ENCODE results near the gene RASGRP1. TPM values are rescaled to one million over a fixed set of nuclear protein-coding genes. Genes with fewer than 3 reads are reported as not detected.

The RASGRP1 gene
- total RNA-seq, 2 donors from 2014 or later, result 1.6 to 2.6 TPM

DNA sequence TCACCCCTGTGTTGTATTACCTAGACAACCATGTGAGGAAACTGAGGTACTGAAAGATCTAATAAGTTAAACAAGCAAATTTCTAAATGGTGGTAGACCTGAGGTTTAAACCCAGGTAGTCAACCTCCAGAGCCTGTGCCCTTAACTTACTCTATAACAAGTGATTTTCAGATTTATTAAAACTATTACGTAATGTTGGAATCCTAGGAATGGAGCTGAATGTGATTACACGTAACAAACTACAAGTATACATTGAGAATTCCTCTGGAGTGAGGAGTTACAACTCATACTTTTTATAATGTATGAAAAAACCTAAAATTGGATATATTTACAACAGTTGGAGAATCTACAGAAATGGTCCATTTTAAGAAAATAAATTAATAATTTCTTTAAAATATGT, 92.6 kb downstream of the RASGRP1 start:
- TF ChIP-seq, protein P1, sequence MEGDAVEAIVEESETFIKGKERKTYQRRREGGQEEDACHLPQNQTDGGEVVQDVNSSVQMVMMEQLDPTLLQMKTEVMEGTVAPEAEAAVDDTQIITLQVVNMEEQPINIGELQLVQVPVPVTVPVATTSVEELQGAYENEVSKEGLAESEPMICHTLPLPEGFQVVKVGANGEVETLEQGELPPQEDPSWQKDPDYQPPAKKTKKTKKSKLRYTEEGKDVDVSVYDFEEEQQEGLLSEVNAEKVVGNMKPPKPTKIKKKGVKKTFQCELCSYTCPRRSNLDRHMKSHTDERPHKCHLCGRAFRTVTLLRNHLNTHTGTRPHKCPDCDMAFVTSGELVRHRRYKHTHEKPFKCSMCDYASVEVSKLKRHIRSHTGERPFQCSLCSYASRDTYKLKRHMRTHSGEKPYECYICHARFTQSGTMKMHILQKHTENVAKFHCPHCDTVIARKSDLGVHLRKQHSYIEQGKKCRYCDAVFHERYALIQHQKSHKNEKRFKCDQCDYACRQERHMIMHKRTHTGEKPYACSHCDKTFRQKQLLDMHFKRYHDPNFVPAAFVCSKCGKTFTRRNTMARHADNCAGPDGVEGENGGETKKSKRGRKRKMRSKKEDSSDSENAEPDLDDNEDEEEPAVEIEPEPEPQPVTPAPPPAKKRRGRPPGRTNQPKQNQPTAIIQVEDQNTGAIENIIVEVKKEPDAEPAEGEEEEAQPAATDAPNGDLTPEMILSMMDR (IDR thresholded peaks at IDR 0.05), result no peak
- Histone ChIP-seq H3K36me3 (peaks cover 10% of the 10 kb centered on the region), H3K4me1 (ENCODE audit: control insufficient read depth in 1 of 2, low read depth in 2 of 2) (no peaks in the 10 kb centered on the region)

DNA sequence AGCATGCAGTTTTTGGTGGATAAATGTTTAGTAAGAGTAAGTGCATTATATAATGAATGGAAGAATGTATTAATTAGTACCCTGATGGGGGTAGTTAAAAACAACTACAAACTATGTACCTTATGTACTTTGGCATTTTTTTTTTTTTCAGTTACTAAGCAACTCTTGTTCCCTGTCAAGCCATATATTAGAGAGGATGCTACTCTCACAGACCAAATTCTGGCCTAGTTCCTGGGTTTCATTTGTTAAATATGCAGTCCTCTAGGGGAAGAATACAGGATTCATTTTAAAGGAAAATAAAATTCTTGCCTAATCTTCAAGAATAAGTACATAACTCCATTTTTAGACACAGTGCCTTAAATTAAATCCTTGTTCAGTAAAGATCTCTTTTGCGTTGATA, 93.8 kb downstream of the RASGRP1 start:
- ATAC-seq (ENCODE audit: insufficient number of reproducible peaks, low FRiP score, low read depth) (no peak), DNase-seq (ENCODE audit: low spot score) (no peak)
- TF ChIP-seq, protein P1 (IDR thresholded peaks at IDR 0.05), result no peak
- Histone ChIP-seq H3K27me3 (replicated peaks; ENCODE audit: insufficient read depth) (no peaks in the 10 kb centered on the region), H3K36me3 (peaks cover 10% of the 10 kb centered on the region), H3K4me1 (ENCODE audit: control insufficient read depth in 1 of 2, low read depth in 2 of 2) (no peaks in the 10 kb centered on the region), H3K4me3 (no peak overlapping the region), H3K9me3 (no peaks in the 10 kb centered on the region), H3K27ac (no peak overlapping the region)

More for the DNA sequence above, 92.6 kb downstream of the RASGRP1 start:
- Histone ChIP-seq H3K9me3 (no peaks in the 10 kb centered on the region), H3K4me3 (no peak overlapping the region), H3K27me3 (replicated peaks; ENCODE audit: insufficient read depth) (no peaks in the 10 kb centered on the region), H3K27ac (no peak overlapping the region)
- no peak for DNase-seq (ENCODE audit: low spot score)
- no peak for ATAC-seq (ENCODE audit: insufficient number of reproducible peaks, low FRiP score, low read depth)

DNA sequence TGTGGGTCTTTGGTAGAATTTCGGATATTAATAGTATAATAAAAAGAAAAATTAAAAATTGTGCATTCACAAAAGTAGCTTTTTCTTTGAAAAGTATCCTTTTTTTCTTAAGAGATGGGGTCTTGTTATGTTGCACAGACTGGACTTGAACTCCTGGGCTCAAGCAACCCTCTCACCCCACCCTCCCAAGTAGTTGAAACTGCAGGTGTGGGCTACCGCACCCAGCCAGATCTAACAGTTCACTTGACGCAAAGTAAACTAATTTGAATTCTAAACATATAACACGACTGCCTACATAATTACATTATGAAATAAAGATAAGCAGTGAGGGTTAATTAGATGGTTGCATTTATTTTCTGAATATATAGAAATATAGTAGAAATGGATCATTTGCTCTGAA, 99.9 kb downstream of the RASGRP1 start:
- H3K4me1 ChIP-seq (ENCODE audit: control insufficient read depth in 1 of 2, low read depth in 2 of 2), result no peaks in the 10 kb centered on the region
- TF ChIP-seq, protein P1 (IDR thresholded peaks at IDR 0.05), result no peak
- no peak for ATAC-seq (ENCODE audit: insufficient number of reproducible peaks, low FRiP score, low read depth)

DNA sequence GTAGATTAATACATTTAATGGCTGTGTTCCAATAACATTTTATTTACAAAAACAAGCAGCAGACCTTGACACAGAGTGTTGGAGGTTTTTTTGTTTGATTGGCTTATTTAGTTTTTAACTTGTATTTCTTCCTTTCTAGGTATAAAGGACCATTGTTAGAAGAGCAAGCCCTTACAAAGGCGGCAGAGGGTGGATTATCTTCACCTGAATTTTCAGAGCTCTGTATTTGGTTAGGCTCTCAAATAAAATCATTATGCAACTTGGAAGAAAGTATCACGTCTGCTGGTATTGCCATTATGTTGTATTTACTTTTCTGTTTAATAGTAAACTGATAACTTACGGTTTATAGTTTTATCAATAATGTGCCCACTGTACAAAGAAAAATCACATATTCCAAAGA, 100.7 kb downstream of the RASGRP1 start:
- Histone ChIP-seq H3K36me3 (no peaks in the 10 kb centered on the region), H3K27me3 (replicated peaks; ENCODE audit: insufficient read depth) (no peaks in the 10 kb centered on the region), H3K27ac (no peak overlapping the region), H3K4me3 (no peak overlapping the region), H3K4me1 (ENCODE audit: control insufficient read depth in 1 of 2, low read depth in 2 of 2) (no peaks in the 10 kb centered on the region), H3K9me3 (no peaks in the 10 kb centered on the region)
- DNase-seq (ENCODE audit: low spot score) (no peak), ATAC-seq (ENCODE audit: insufficient number of reproducible peaks, low FRiP score, low read depth) (no peak)
- TF ChIP-seq, protein P1 (IDR thresholded peaks at IDR 0.05), result no peak

More for the DNA sequence above, 99.9 kb downstream of the RASGRP1 start:
- H3K36me3 ChIP-seq, result no peaks in the 10 kb centered on the region
- H3K27ac ChIP-seq, result no peak overlapping the region
- H3K4me3 ChIP-seq, result no peak overlapping the region
- DNase-seq (ENCODE audit: low spot score), result no peak
- H3K9me3 ChIP-seq, result no peaks in the 10 kb centered on the region
- H3K27me3 ChIP-seq (replicated peaks; ENCODE audit: insufficient read depth), result no peaks in the 10 kb centered on the region

DNA sequence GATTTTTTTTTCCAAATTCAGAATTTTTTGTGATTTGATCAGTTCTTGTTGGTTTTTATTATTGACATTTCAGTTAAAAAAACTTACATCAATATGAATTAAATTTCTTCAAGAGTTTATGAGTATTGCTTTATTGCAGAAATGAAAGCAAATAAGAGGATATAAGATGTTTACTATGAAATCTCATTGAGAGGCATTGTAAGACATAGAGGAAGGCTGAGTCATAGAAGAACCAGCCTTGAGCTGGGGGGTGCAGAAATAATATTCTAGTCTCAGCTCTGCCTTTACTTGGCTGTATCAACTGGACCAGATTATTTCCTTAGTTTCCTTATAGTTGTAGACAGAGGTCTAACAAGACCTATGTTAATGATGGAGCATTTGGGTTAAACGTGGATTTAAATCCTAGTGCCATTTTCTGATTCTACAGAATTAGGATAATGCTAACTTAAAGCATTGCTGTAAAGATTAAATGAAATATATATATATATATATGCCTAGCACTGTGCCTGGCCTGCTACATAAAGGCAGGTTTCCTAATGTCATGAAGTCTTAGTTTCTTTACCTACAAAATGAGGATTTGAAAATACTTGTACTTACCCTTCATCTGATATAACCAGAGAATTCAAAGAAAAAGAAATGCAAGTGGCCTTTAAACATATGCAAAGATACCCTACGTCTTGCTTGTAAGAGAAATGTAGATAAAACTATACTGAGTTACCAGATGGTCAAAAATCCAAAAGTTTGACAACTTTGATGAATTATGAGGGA, 103.4 kb downstream of the RASGRP1 start:
- TF ChIP-seq, protein P1 (IDR thresholded peaks at IDR 0.05), result no peak
- Histone ChIP-seq H3K27ac (no peak overlapping the region), H3K9me3 (no peaks in the 10 kb centered on the region), H3K36me3 (no peaks in the 10 kb centered on the region), H3K27me3 (replicated peaks; ENCODE audit: insufficient read depth) (no peaks in the 10 kb centered on the region), H3K4me3 (no peak overlapping the region), H3K4me1 (ENCODE audit: control insufficient read depth in 1 of 2, low read depth in 2 of 2) (peaks cover 0 to 8% of the 10 kb centered on the region in 2 donors)
- no peak for ATAC-seq (ENCODE audit: insufficient number of reproducible peaks, low FRiP score, low read depth)
- no peak for DNase-seq (ENCODE audit: low spot score)
